A673 (cell line): Measurements from ENCODE around the gene ARHGAP30.

Experiments
- CTCF ChIP-seq: fragments of 300-800, 200-600 bp; sonication (generic); conservative IDR thresholded peaks from 2 replicates; pipeline ENCODE4 v1.5.1; 2017; ENCODE audit warnings: low read depth, mild to moderate bottlenecking, antibody characterized with exemption, low read length, moderate library complexity, mixed read lengths
- EZH2 ChIP-seq: fragments of 200-600 bp; sonication (generic); IDR thresholded peaks from 2 replicates; pipeline ENCODE4 v1.6.1; 2017; ENCODE audit warnings: borderline replicate concordance, low read depth, mild to moderate bottlenecking, mixed read lengths, antibody characterized with exemption, low read length; ENCODE audit not compliant: poor library complexity, severe bottlenecking

GRCh38 chr1:161017756-161018630 is 51.7 kb downstream of the ARHGAP30 start:
- TF ChIP-seq CTCF (no peak), EZH2 (no peak)
